Measurements from ENCODE around the gene HSBP1L1. TPM values are rescaled to one million over a fixed set of nuclear protein-coding genes. Genes with fewer than 3 reads are reported as not detected.

Gene HSBP1L1
- total and polyA plus RNA-seq, 2 of the 13 experiments (the other 11 are each of a cell fraction or from before 2014, with no cell fraction given) = 22.6 to 45.1 TPM

DNA sequence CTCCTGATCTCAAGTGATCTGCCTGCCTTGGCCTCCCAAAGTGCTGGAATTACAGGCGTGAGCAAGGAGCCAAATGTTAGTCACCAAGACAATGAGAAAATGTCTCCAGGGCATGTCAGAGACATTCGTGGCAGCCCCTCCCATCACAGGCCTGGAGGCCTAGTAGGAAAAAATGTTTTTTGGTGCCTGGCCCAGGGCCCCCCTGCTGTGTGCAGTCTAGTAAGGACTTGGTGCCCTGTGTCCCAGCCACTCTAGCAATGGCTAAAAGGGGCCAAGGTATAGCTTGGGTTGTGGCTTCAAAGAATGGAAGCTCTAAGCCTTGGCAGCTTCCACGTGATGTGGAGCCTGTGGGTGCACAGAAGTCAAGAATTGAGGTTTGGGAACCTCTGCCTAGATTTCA, 36.4 kb downstream of the HSBP1L1 start:
- H3K36me3 ChIP-seq (replicated peaks in 1 of 2; ENCODE audit: control insufficient read depth in 1 of 2, insufficient read depth in 2 of 2, low read length in 2 of 2) = no peaks in the 10 kb centered on the region
- H3K79me2 ChIP-seq (ENCODE audit: insufficient read depth, low read length) = no peaks in the 10 kb centered on the region
- H2AFZ ChIP-seq (ENCODE audit: low read length) = no peak overlapping the region
- H3K4me1 ChIP-seq (ENCODE audit: insufficient read depth, low read length) = peaks cover 21% of the 10 kb centered on the region
- ChIA-PET POLR2A (no interaction called here), CTCF (ENCODE audit: low intra/inter-chr PET ratio, low total read pairs) (no interaction called here)
- BruUV-seq (replicated peaks) = no TSS peak
- no peak overlapping the region for H3K27ac ChIP-seq (ENCODE audit: extremely low read length, insufficient read depth, low read length)
- no peak overlapping the region for H3K4me2 ChIP-seq (ENCODE audit: low read depth, low read length)
- in situ Hi-C loops (cut with HindIII; ENCODE audit: extremely low pct_ligation_motif_present, low pct_unique_long_range_greater_than_20kb) = no loop called here
- no peak overlapping the region for H3K4me3 ChIP-seq (replicated peaks in 1 of 3; ENCODE audit: insufficient read depth in 1 of 3, low read depth in 2 of 3, low read length in 3 of 3)
- H3K9me3 ChIP-seq (ENCODE audit: low read length) = peaks cover 17% of the 10 kb centered on the region
- FAIRE-seq (no peak), DNase-seq (ENCODE audit: low spot score) (no peak), ATAC-seq (no peak)
- intact Hi-C loops (cut with micrococcal nuclease; ENCODE audit: unreplicated experiment) = no loop called here
- WGBS (ENCODE audit: low lambda C conversion rate) = 75% methylated on average over 2 of the region's 3 CpGs
- no peak overlapping the region for H3K9ac ChIP-seq (ENCODE audit: insufficient read depth, low read depth, low read length)
- H3K27me3 ChIP-seq (ENCODE audit: control insufficient read depth in 1 of 2, insufficient read depth in 2 of 2, low read length in 2 of 2) = no peaks in the 10 kb centered on the region
- no peaks in the 10 kb centered on the region for H4K20me1 ChIP-seq (ENCODE audit: insufficient read depth, low read length)
- TF ChIP-seq ZEB1 (IDR thresholded peaks at IDR 0.05; ENCODE audit: insufficient replicate concordance, low read depth) (no peak), NFKBIZ (CRISPR knock-in tag; IDR thresholded peaks at IDR 0.05) (no peak), MXD4 (CRISPR knock-in tag; IDR thresholded peaks at IDR 0.05) (no peak), ZNF382 (CRISPR knock-in tag; IDR thresholded peaks at IDR 0.05; ENCODE audit: borderline replicate concordance) (no peak), FIP1L1 (IDR thresholded peaks at IDR 0.05; ENCODE audit: borderline replicate concordance, insufficient read depth, low read depth, low read length) (no peak), ZSCAN30 (CRISPR knock-in tag; IDR thresholded peaks at IDR 0.05) (no peak), ELF1 (CRISPR knock-in tag; IDR thresholded peaks at IDR 0.05) (no peak)
- TF ChIP-seq, protein P1, sequence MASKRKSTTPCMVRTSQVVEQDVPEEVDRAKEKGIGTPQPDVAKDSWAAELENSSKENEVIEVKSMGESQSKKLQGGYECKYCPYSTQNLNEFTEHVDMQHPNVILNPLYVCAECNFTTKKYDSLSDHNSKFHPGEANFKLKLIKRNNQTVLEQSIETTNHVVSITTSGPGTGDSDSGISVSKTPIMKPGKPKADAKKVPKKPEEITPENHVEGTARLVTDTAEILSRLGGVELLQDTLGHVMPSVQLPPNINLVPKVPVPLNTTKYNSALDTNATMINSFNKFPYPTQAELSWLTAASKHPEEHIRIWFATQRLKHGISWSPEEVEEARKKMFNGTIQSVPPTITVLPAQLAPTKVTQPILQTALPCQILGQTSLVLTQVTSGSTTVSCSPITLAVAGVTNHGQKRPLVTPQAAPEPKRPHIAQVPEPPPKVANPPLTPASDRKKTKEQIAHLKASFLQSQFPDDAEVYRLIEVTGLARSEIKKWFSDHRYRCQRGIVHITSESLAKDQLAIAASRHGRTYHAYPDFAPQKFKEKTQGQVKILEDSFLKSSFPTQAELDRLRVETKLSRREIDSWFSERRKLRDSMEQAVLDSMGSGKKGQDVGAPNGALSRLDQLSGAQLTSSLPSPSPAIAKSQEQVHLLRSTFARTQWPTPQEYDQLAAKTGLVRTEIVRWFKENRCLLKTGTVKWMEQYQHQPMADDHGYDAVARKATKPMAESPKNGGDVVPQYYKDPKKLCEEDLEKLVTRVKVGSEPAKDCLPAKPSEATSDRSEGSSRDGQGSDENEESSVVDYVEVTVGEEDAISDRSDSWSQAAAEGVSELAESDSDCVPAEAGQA (IDR thresholded peaks at IDR 0.05; ENCODE audit: low read depth) = no peak
- TF ChIP-seq, protein P1 (CRISPR knock-in tag; IDR thresholded peaks at IDR 0.05; ENCODE audit: borderline replicate concordance) = no peak
- TF ChIP-seq, protein P2, sequence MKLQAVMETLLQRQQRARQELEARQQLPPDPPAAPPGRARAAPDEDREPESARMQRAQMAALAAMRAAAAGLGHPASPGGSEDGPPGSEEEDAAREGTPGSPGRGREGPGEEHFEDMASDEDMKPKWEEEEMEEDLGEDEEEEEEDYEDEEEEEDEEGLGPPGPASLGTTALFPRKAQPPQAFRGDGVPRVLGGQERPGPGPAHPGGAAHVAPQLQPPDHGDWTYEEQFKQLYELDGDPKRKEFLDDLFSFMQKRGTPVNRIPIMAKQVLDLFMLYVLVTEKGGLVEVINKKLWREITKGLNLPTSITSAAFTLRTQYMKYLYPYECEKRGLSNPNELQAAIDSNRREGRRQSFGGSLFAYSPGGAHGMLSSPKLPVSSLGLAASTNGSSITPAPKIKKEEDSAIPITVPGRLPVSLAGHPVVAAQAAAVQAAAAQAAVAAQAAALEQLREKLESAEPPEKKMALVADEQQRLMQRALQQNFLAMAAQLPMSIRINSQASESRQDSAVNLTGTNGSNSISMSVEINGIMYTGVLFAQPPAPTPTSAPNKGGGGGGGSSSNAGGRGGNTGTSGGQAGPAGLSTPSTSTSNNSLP (IDR thresholded peaks at IDR 0.05; ENCODE audit: low read depth, low read length) = no peak
- TF ChIP-seq, protein P3, sequence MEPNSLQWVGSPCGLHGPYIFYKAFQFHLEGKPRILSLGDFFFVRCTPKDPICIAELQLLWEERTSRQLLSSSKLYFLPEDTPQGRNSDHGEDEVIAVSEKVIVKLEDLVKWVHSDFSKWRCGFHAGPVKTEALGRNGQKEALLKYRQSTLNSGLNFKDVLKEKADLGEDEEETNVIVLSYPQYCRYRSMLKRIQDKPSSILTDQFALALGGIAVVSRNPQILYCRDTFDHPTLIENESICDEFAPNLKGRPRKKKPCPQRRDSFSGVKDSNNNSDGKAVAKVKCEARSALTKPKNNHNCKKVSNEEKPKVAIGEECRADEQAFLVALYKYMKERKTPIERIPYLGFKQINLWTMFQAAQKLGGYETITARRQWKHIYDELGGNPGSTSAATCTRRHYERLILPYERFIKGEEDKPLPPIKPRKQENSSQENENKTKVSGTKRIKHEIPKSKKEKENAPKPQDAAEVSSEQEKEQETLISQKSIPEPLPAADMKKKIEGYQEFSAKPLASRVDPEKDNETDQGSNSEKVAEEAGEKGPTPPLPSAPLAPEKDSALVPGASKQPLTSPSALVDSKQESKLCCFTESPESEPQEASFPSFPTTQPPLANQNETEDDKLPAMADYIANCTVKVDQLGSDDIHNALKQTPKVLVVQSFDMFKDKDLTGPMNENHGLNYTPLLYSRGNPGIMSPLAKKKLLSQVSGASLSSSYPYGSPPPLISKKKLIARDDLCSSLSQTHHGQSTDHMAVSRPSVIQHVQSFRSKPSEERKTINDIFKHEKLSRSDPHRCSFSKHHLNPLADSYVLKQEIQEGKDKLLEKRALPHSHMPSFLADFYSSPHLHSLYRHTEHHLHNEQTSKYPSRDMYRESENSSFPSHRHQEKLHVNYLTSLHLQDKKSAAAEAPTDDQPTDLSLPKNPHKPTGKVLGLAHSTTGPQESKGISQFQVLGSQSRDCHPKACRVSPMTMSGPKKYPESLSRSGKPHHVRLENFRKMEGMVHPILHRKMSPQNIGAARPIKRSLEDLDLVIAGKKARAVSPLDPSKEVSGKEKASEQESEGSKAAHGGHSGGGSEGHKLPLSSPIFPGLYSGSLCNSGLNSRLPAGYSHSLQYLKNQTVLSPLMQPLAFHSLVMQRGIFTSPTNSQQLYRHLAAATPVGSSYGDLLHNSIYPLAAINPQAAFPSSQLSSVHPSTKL (CRISPR knock-in tag; IDR thresholded peaks at IDR 0.05) = no peak
- TF ChIP-seq, protein P4, sequence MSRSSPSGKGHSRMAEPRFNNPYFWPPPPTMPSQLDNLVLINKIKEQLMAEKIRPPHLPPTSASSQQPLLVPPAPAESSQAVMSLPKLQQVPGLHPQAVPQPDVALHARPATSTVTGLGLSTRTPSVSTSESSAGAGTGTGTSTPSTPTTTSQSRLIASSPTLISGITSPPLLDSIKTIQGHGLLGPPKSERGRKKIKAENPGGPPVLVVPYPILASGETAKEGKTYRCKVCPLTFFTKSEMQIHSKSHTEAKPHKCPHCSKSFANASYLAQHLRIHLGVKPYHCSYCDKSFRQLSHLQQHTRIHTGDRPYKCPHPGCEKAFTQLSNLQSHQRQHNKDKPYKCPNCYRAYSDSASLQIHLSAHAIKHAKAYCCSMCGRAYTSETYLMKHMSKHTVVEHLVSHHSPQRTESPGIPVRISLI (CRISPR knock-in tag; IDR thresholded peaks at IDR 0.05; ENCODE audit: borderline replicate concordance) = no peak

Measured in HepG2 (cell line).